ENCODE measurements around the gene NPAS3.

- no peak for TF ChIP-seq CTCF (IDR thresholded peaks at IDR 0.05)
- TF ChIP-seq POLR2A (IDR thresholded peaks at IDR 0.05), result no peak
- no peak for TF ChIP-seq EP300 (IDR thresholded peaks at IDR 0.05)
Observed at GRCh38 chr14:33730156-33730555, 791.5 kb downstream of the NPAS3 start.

Measured in tibial nerve (tissue), 4 donors.